Suprapubic skin (tissue), 4 donors: ENCODE measurements around the gene NRARP. TPM values are rescaled to one million over a fixed set of nuclear protein-coding genes. Genes with fewer than 3 reads are reported as not detected.

Experiments used
- DNase-seq, 2 donors: peaks; one replicate each; pipeline ENCODE4 v3.0.0-alpha.2; 2019; ENCODE audit warnings: low spot score in 2 of 2
- H3K27ac ChIP-seq: fragments of 200-600 bp; sonication (generic); one replicate; pipeline ENCODE4 v1.5.1; 2019
- H3K27me3 ChIP-seq: fragments of 200-600 bp; sonication (generic); one replicate; pipeline ENCODE4 v1.5.1; 2019
- H3K36me3 ChIP-seq: fragments of 200-600 bp; sonication (generic); one replicate; pipeline ENCODE4 v1.5.1; 2019
- H3K4me1 ChIP-seq: fragments of 200-600 bp; sonication (generic); one replicate; pipeline ENCODE4 v1.5.1; 2019
- H3K4me3 ChIP-seq: fragments of 200-600 bp; sonication (generic); one replicate; pipeline ENCODE4 v1.5.1; 2019; ENCODE audit warnings: mild to moderate bottlenecking
- H3K9me3 ChIP-seq: fragments of 200-600 bp; sonication (generic); one replicate; pipeline ENCODE4 v1.5.1; 2019
- EP300 ChIP-seq: sonication (generic); formaldehyde crosslinking; IDR thresholded peaks from one replicate; pipeline ENCODE4 v1.6.1; 2017; ENCODE audit warnings: antibody characterized with exemption
- POLR2A ChIP-seq, 2 donors: fragments of 450-650 bp; IDR thresholded peaks; one replicate each; pipeline ENCODE4 v1.6.1; 2017; ENCODE audit warnings: antibody characterized with exemption in 2 of 2, mild to moderate bottlenecking in 2 of 2, moderate library complexity in 2 of 2
- POLR2AphosphoS5 ChIP-seq, 3 donors: sonication (generic); formaldehyde crosslinking; IDR thresholded peaks; one replicate each; pipeline ENCODE4 v1.6.1; 2017; ENCODE audit warnings: antibody characterized with exemption in 3 of 3
- WGBS: methylation state at CpG from one replicate; pipeline ENCODE4 v1.1.5; 2018; 5-methylcytosine and 5-hydroxymethylcytosine counted together
- total RNA-seq, 4 donors: library from RNA; depleted of rRNA; stranded (reverse); fragments of >200 nt; gene quantifications; one replicate each; pipeline ENCODE4 v1.1.0, GENCODE V29; 2016
- TF ChIP-seq, protein P1 (sequence below), 2 donors: fragments of 200-600 bp in 1 of 2; fragments of 450-650 bp in 1 of 2; sonication (generic) in 1 of 2; IDR thresholded peaks; one replicate each; pipeline ENCODE4 v1.5.1; 2016 to 2019; ENCODE audit warnings: antibody characterized with exemption in 2 of 2, mild to moderate bottlenecking in 1 of 2, moderate library complexity in 1 of 2

NRARP gene
- total RNA-seq, 4 donors from 2014 or later = 25.3 to 69.0 (median 65.5) TPM

GRCh38 chr9:137310189-137311052, 8.3 kb upstream of the NRARP start:
- no peaks in the 10 kb centered on the region for H3K36me3 ChIP-seq
- peak overlapping the region; percentile 91 for H3K27ac ChIP-seq
- TF ChIP-seq, protein P1, sequence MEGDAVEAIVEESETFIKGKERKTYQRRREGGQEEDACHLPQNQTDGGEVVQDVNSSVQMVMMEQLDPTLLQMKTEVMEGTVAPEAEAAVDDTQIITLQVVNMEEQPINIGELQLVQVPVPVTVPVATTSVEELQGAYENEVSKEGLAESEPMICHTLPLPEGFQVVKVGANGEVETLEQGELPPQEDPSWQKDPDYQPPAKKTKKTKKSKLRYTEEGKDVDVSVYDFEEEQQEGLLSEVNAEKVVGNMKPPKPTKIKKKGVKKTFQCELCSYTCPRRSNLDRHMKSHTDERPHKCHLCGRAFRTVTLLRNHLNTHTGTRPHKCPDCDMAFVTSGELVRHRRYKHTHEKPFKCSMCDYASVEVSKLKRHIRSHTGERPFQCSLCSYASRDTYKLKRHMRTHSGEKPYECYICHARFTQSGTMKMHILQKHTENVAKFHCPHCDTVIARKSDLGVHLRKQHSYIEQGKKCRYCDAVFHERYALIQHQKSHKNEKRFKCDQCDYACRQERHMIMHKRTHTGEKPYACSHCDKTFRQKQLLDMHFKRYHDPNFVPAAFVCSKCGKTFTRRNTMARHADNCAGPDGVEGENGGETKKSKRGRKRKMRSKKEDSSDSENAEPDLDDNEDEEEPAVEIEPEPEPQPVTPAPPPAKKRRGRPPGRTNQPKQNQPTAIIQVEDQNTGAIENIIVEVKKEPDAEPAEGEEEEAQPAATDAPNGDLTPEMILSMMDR (IDR thresholded peaks at IDR 0.05) = no peak
- no peak for TF ChIP-seq POLR2A (IDR thresholded peaks at IDR 0.05)
- TF ChIP-seq POLR2AphosphoS5 (IDR thresholded peaks at IDR 0.05) = no peak
- TF ChIP-seq EP300 = no peak
- H3K4me3 ChIP-seq = no peak overlapping the region
- H3K27me3 ChIP-seq = peaks cover 9% of the 10 kb centered on the region
- H3K4me1 ChIP-seq = peaks cover 86% of the 10 kb centered on the region
- DNase-seq = peak; percentile 65 to 74
- 55% methylated on average over 11 of the region's 20 CpGs for WGBS
- no peaks in the 10 kb centered on the region for H3K9me3 ChIP-seq

DNA sequence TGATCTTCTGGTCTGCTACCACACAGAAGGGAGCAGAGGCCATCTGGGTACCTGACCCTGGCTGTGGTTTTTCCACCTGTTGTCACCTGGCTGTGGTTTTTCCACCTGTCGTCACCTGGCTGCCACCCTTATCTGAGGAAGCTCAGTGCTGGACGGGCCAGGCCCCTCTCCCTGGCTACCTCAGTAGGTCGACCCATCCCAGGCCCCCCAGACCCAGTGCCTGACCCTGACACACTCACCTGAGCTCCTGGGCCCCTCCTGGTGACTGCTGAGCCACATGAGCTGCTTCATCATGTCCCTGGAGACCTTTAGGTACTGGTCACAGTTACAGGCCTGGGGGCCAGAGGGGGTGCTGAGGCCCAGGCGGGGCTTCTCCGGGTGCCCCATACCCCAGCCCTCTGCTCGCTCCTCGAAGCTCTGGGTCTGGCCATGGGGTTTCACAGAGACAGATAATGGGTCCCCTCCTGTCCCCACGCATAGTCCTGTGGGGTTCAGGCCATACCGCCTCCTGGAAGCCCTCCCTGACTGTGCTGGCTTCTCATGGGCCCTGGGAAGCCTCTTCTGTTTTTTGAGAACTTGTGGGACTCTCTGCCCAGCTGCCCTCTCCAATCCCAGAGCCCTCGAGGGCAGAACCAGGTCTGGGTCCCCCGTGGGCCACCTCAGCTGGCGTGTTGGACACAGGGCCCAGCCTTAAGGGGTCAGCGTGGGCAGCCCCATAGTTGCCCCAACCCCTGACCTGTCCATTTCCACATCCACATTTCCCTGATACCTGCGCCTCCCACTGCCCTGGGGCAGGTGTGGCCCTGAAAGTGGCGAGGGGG, 7.5 kb upstream of the NRARP start:
- H3K4me3 ChIP-seq = no peak overlapping the region
- peaks cover 9% of the 10 kb centered on the region for H3K27me3 ChIP-seq
- no peaks in the 10 kb centered on the region for H3K36me3 ChIP-seq
- H3K27ac ChIP-seq = peak overlapping the region; percentile 91
- DNase-seq = peak in 1 of 2 donors; percentile 59
- 87% methylated on average over 8 of the region's 15 CpGs for WGBS
- no peaks in the 10 kb centered on the region for H3K9me3 ChIP-seq
- H3K4me1 ChIP-seq = peaks cover 86% of the 10 kb centered on the region
- TF ChIP-seq POLR2A (IDR thresholded peaks at IDR 0.05) = no peak
- no peak for TF ChIP-seq EP300
- no peak for TF ChIP-seq POLR2AphosphoS5 (IDR thresholded peaks at IDR 0.05)
- TF ChIP-seq, protein P1 (IDR thresholded peaks at IDR 0.05) = no peak

GRCh38 chr9:137308057-137308619, 6.1 kb upstream of the NRARP start:
- DNase-seq = no peak
- WGBS = 91% methylated on average over 7 of the region's 20 CpGs
- no peak overlapping the region for H3K4me3 ChIP-seq
- TF ChIP-seq POLR2AphosphoS5 (IDR thresholded peaks at IDR 0.05) = no peak
- TF ChIP-seq, protein P1 (IDR thresholded peaks at IDR 0.05) = no peak
- no peaks in the 10 kb centered on the region for H3K36me3 ChIP-seq
- peaks cover 86% of the 10 kb centered on the region for H3K4me1 ChIP-seq
- no peaks in the 10 kb centered on the region for H3K9me3 ChIP-seq
- H3K27me3 ChIP-seq = peaks cover 9% of the 10 kb centered on the region
- H3K27ac ChIP-seq = no peak overlapping the region

- H3K36me3 ChIP-seq = no peaks in the 10 kb centered on the region
- peaks cover 9% of the 10 kb centered on the region for H3K27me3 ChIP-seq
- peak; percentile 69 to 78 for DNase-seq
- H3K4me3 ChIP-seq = peak overlapping the region; percentile 30
- H3K9me3 ChIP-seq = no peaks in the 10 kb centered on the region
- H3K27ac ChIP-seq = no peak overlapping the region
- H3K4me1 ChIP-seq = peaks cover 86% of the 10 kb centered on the region
- 39% methylated on average over 5 of the region's 30 CpGs for WGBS
- TF ChIP-seq, protein P1 (IDR thresholded peaks at IDR 0.05) = no peak
- TF ChIP-seq POLR2AphosphoS5 (IDR thresholded peaks at IDR 0.05) (no peak), EP300 (no peak), POLR2A (IDR thresholded peaks at IDR 0.05) (no peak)
Observed at GRCh38 chr9:137307255-137308056, 5.4 kb upstream of the NRARP start.
